Muscle layer of colon (tissue), 2 donors: ENCODE measurements around the gene RAB4A.
"Not testable (repeated sequence)": the region's sequence is repeated elsewhere in the genome, so short reads cannot be mapped to it uniquely, and the experiment has no call there.

Experiments used
- H3K27ac ChIP-seq: one replicate; pipeline ENCODE4 v1.7.0; 2013; ENCODE audit warnings: low read depth, mild to moderate bottlenecking, low read length, moderate library complexity
- H3K27me3 ChIP-seq, 2 donors: one replicate each; pipeline ENCODE4 v1.7.0; 2013; ENCODE audit warnings: low read length in 2 of 2, mild to moderate bottlenecking in 2 of 2; ENCODE audit not compliant: insufficient read depth in 2 of 2, control insufficient read depth in 1 of 2
- H3K36me3 ChIP-seq: one replicate; pipeline ENCODE4 v1.7.0; 2013; ENCODE audit warnings: mild to moderate bottlenecking, low read length; ENCODE audit not compliant: insufficient read depth
- H3K4me1 ChIP-seq: one replicate; pipeline ENCODE4 v1.7.0; 2013; ENCODE audit warnings: mild to moderate bottlenecking, low read length; ENCODE audit not compliant: insufficient read depth
- H3K4me3 ChIP-seq, 2 donors: one replicate each; pipeline ENCODE4 v1.7.0; 2013; ENCODE audit warnings: low read length in 2 of 2, low read depth in 1 of 2, mild to moderate bottlenecking in 1 of 2, moderate library complexity in 1 of 2
- H3K9ac ChIP-seq: one replicate; pipeline ENCODE4 v1.7.0; 2013; ENCODE audit warnings: low read length
- H3K9me3 ChIP-seq: one replicate; pipeline ENCODE4 v1.7.0; 2013; ENCODE audit warnings: mild to moderate bottlenecking, low read length
- donor health status: abdominal sarcoma.
- donor health status: Adenocarcinoma of cecum.

The RAB4A gene

GRCh38 chr1:229309074-229309473, 38.2 kb downstream of the RAB4A start:
- Histone ChIP-seq H3K9me3 (no peaks in the 10 kb centered on the region), H3K4me3 (no peak overlapping the region), H3K9ac (no peak overlapping the region), H3K27me3 (no peaks in the 10 kb centered on the region), H3K4me1 (no peaks in the 10 kb centered on the region), H3K36me3 (peaks cover 19% of the 10 kb centered on the region), H3K27ac (no peak overlapping the region)

GRCh38 chr1:229309684-229310083, 38.8 kb downstream of the RAB4A start:
- Histone ChIP-seq H3K27me3 (no peaks in the 10 kb centered on the region), H3K27ac (no peak overlapping the region), H3K4me3 (no peak overlapping the region), H3K9ac (no peak overlapping the region), H3K36me3 (peaks cover 19% of the 10 kb centered on the region), H3K4me1 (no peaks in the 10 kb centered on the region), H3K9me3 (no peaks in the 10 kb centered on the region)

- Histone ChIP-seq H3K4me1 (no peaks in the 10 kb centered on the region), H3K36me3 (peaks cover 19% of the 10 kb centered on the region), H3K4me3 (no peak overlapping the region), H3K9ac (no peak overlapping the region), H3K27me3 (no peaks in the 10 kb centered on the region), H3K9me3 (no peaks in the 10 kb centered on the region), H3K27ac (no peak overlapping the region)
These were observed 39.9 kb downstream of the RAB4A start for GRCh38 chr1:229310833-229311232.

DNA sequence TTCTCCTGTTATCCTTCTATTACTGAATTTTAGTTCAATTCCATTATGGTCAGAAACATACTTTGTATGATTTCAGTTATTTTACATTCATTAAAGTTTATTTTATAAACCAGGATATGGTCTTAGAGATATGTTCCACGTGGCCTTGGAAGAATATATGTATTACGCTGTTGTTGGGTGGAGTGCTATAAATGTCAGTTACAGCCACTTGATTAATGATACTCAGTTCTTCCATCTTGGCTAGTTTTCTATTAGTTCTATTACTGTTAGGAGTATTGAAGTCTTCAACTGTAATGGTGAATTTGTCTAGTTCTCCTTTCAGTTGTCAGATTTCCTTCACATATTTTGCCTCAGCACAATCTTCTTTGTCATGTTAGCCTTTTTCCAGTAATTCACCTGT, 45.3 kb downstream of the RAB4A start:
- no peaks in the 10 kb centered on the region for H3K4me1 ChIP-seq
- no peaks in the 10 kb centered on the region for H3K27me3 ChIP-seq
- H3K4me3 ChIP-seq = no peak overlapping the region
- no peaks in the 10 kb centered on the region for H3K9me3 ChIP-seq
- no peak overlapping the region for H3K9ac ChIP-seq
- peaks cover 8% of the 10 kb centered on the region for H3K36me3 ChIP-seq
- H3K27ac ChIP-seq = no peak overlapping the region

DNA sequence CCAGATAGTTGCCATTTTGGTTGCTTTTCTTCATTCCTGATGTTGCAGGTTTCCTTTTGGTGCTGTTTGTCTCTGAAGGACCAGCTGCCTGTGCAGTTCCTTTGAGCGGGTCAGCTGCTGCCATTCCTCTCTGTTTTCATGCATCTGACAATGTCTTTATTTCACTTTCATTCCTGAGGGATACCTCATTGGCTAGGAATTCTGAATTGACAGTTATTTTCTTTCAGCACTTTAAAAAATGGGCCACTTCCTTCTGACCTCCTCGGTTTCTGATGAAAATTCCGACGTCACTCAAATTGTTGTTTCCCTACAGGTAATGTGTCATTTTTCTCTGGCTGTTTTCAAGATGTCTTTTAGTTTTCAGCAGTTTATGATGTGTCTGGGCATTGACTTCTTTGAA, 47.1 kb downstream of the RAB4A start:
- Histone ChIP-seq H3K27ac (no peak overlapping the region), H3K9me3 (no peaks in the 10 kb centered on the region), H3K4me1 (no peaks in the 10 kb centered on the region), H3K9ac (no peak overlapping the region), H3K36me3 (peaks cover 13% of the 10 kb centered on the region), H3K27me3 (no peaks in the 10 kb centered on the region), H3K4me3 (no peak overlapping the region)

DNA sequence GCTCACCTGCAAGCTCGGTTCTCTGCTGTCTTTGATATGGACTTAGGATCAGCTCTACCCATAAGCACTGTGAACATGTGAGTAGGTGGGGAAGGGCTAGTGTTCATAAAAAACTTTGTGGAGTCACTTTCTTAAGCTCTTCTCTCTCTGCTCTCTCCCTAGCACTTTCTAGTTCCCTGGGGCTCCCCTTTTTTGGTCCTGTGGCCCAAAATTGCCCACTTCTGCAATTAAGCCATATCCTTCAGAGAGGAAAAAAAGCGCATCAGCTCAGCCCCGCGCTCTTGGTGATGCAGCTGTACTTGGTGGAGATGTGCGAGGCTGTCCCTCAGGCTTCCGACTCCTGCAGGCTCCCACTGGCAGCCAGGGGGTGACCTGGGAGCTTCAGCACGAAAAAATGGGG, 48.6 kb downstream of the RAB4A start:
- H3K36me3 ChIP-seq = peaks cover 16% of the 10 kb centered on the region
- no peaks in the 10 kb centered on the region for H3K27me3 ChIP-seq
- no peaks in the 10 kb centered on the region for H3K4me1 ChIP-seq
- H3K4me3 ChIP-seq = no peak overlapping the region
- H3K27ac ChIP-seq = no peak overlapping the region
- H3K9ac ChIP-seq = no peak overlapping the region
- no peaks in the 10 kb centered on the region for H3K9me3 ChIP-seq

DNA sequence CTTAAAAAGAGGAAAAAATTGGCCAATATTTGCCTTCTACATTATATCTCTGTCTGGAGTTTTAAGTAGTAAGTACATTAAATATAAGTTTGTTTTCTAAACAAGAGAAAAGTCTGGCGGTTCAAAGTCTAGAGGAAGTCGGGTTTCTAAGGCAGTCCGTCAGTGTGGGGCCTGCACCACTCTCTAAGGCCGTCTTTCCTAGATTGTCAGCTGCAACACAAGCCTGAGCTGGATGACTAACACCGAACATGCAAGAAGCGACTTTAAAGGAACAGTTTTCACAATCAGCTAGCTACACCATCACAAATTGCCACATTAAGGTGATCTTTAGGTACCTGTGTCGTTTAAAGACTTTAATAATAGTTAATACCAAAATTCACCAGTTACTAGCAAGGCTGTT, 52.3 kb downstream of the RAB4A start:
- Histone ChIP-seq H3K9ac (no peak overlapping the region), H3K4me1 (no peaks in the 10 kb centered on the region), H3K9me3 (no peaks in the 10 kb centered on the region), H3K27me3 (no peaks in the 10 kb centered on the region), H3K4me3 (no peak overlapping the region), H3K27ac (no peak overlapping the region), H3K36me3 (peaks cover 22% of the 10 kb centered on the region)

DNA sequence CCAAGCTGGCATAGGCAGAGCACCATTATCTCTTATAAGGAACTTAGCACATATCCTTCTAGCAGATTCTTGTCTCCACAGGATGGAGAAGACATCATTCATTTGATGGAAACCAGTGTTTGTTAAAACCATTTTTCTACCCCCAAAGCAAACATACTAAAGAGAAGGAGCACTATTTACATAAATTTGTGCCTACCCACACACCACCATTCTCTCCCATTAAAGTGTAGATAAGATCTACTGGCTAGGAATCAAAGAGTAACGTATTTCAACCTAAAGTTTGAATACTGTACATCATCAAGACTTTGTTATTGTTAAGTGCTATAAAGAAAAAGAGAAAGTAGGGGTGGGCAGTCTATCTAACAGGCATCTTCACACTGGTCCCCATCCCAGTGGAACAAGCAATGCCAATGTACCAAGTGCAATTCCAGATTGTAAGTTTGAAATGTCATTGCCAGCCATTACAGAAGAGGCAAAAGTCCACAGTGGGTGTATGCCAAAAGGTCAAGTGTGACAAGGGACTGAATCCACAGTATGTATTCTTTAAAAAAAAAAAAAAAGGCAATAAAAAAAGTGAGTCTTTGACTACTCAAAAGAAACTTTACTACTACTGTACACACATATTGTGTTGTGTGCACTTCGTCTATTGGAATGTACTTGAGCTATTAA, 53.1 kb downstream of the RAB4A start:
- H3K36me3 ChIP-seq = peaks cover 22% of the 10 kb centered on the region
- no peak overlapping the region for H3K4me3 ChIP-seq
- no peaks in the 10 kb centered on the region for H3K9me3 ChIP-seq
- no peaks in the 10 kb centered on the region for H3K27me3 ChIP-seq
- no peaks in the 10 kb centered on the region for H3K4me1 ChIP-seq
- no peak overlapping the region for H3K9ac ChIP-seq
- H3K27ac ChIP-seq = no peak overlapping the region

GRCh38 chr1:229325401-229325800, 54.5 kb downstream of the RAB4A start:
- Histone ChIP-seq H3K36me3 (peaks cover 22% of the 10 kb centered on the region), H3K9me3 (no peaks in the 10 kb centered on the region)

DNA sequence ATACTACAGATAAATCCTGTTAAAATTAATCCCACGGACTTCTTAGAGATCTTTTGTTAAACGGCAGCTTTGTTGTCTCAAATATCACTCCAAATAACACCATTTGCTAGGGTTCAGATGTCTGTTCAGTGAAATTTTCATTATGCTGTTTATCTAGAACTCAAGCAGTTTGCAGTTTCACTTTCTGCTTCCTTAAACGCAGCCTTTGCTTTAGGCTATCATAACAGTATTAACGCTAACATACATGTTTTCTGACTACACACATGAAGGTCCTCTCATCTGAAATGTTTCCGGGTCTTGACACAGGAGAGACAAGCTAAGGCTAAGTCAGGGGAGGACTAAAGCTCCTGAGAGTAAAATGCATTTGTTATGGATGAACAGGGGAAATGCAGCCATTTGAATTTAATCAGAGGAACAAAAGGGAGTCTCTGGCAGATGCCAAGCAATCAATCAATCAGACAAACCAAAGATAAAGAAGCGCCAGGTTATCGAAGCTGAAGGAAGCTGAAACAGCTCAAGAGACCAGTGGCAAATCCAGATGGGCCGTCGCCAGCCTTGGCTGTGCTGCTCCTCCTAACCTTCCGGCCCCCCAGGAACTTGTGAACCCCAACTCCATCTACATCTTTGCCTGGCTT, 55.1 kb downstream of the RAB4A start:
- no peaks in the 10 kb centered on the region for H3K9me3 ChIP-seq
- no peak overlapping the region for H3K9ac ChIP-seq
- no peaks in the 10 kb centered on the region for H3K4me1 ChIP-seq
- H3K27ac ChIP-seq = no peak overlapping the region
- no peaks in the 10 kb centered on the region for H3K27me3 ChIP-seq
- H3K4me3 ChIP-seq = no peak overlapping the region
- peaks cover 22% of the 10 kb centered on the region for H3K36me3 ChIP-seq

More at GRCh38 chr1:229325401-229325800, 54.5 kb downstream of the RAB4A start:
- H3K4me1 ChIP-seq = no peaks in the 10 kb centered on the region
- H3K27ac ChIP-seq = no peak overlapping the region
- no peak overlapping the region for H3K4me3 ChIP-seq
- no peaks in the 10 kb centered on the region for H3K27me3 ChIP-seq
- H3K9ac ChIP-seq = no peak overlapping the region

DNA sequence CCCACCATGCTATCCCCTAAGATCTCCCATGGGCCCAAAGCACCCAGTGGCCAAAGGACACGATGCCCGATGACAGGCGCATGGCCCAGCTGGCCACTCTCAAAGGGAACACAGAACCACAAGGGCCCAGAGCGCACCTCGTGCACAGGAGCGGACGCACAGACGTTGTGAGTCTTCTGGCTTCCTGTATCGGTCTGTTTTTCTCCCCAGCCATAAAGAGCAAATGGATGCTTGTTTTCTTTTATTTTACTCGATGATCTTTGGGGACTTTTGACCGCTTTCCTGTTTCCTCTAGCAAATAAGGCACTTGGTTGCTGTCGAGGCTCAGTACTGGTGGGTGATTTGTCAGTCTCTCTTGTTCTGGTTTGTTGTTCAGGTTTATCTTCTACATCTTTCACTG, 55.7 kb downstream of the RAB4A start:
- no peak overlapping the region for H3K27ac ChIP-seq
- H3K36me3 ChIP-seq = peaks cover 22% of the 10 kb centered on the region
- H3K4me3 ChIP-seq = no peak overlapping the region
- H3K4me1 ChIP-seq = no peaks in the 10 kb centered on the region
- no peaks in the 10 kb centered on the region for H3K27me3 ChIP-seq
- no peaks in the 10 kb centered on the region for H3K9me3 ChIP-seq
- no peak overlapping the region for H3K9ac ChIP-seq

GRCh38 chr1:229327765-229328164, 56.9 kb downstream of the RAB4A start:
- H3K4me3 ChIP-seq, H3K9ac ChIP-seq, H3K9me3 ChIP-seq, H3K27ac ChIP-seq, H3K4me1 ChIP-seq, H3K27me3 ChIP-seq: not testable (repeated sequence)
- peaks cover 16% of the 10 kb centered on the region for H3K36me3 ChIP-seq
